HS-27A (cell line): ENCODE measurements around the gene B4GALNT1.
"Not testable (repeated sequence)": the region's sequence is repeated elsewhere in the genome, so short reads cannot be mapped to it uniquely, and the experiment has no call there.

Source experiments
- DNase-seq: peaks from one replicate; pipeline ENCODE4 v3.0.0-alpha.2; 2012; ENCODE audit warnings: low read depth, missing footprints

B4GALNT1 gene

DNA sequence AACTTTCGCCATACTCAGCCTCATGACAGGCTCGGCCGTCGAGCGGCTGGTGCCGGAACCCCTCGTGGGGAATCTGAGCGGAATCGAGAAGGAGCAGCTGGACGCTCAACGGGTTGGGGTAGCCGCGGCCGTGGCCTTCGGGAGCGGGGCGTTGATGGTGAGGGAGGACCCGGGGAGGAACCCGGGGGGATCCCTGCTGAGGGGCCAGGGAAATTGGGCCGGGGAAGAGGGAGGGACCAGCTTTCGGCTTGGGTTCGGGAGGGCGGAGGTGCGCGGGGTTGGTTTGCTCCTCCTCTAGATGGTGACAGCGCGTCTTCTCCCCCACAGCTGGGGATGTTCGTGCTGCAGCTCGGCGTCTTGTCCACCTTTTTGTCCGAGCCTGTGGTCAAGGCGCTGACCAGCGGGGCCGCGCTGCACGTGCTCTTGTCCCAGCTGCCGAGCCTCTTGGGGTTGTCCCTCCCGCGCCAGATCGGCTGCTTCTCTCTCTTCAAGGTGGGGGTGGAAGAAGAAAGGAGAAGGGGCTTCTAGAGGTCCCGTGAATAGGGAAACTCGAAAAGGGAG is 12.0 kb downstream of the B4GALNT1 start:
- no peak for DNase-seq

DNA sequence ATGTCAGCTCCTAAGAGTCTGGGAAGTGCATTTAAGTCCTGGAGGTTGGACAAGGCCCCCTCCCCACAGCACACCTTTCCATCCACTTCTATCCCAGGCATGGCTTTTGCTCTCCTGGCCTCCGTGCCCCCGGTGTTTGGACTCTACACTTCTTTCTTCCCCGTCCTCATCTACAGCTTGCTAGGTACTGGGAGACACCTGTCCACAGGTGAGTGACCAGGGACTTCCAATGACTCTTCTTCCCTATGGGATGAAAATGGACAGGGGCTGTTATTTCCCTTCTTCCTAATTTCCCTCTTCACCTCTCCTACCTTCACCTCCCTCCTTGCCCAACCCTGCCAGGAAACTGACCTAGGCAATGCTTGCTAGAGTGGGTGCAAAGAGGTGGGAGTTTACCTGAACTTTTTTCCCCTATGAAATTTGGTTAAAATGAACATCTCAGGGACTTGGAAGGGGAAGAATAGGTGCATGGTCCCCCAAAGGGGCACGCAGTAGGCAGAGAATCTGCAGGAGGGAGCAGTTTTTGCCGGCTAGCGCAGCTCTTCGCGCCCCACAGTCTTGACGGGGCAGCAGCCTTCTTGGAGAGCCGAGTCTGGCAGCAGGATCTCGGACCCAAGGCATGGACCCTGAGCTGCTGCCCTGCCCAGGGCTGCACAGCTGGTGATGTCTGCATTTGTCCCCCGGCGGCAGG is 12.6 kb downstream of the B4GALNT1 start:
- DNase-seq: no peak

DNA sequence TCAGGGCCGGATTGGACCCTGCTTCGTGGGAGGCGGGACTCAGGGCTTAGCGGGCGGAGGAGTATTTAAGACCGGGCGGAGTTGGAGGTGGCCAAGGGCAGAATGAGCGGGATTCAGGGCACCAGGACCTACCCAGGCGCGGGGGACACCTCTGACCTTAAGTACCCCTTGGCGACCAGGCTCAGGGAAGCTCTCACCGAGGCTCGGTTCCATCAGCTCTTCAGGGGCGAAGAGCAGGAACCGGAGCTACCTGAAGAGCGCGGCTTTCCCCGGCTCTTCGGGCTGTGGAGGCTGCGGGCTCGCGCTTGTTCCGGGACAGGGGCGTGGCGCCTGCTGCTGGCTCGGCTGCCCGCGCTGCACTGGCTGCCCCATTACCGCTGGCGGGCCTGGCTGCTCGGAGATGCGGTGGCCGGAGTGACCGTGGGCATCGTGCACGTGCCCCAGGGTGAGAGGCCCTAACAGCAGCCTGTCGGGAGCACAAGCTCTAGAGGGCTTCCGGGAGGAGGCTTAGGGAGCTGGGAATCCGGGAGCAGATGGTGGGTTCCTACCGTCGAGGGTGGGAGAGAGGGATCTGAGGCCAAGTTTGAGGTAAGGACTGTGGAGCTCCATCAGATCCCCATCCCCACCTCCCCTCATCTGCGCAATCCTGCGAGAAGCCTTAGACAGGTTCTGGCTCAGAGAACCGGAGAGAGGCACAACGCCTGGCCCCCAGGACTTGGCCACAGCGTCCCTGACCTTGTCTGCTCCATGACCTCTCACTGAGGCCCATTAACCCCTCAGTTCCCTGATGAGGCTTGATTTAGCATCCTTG is 13.4 kb downstream of the B4GALNT1 start:
- DNase-seq: no peak

DNA sequence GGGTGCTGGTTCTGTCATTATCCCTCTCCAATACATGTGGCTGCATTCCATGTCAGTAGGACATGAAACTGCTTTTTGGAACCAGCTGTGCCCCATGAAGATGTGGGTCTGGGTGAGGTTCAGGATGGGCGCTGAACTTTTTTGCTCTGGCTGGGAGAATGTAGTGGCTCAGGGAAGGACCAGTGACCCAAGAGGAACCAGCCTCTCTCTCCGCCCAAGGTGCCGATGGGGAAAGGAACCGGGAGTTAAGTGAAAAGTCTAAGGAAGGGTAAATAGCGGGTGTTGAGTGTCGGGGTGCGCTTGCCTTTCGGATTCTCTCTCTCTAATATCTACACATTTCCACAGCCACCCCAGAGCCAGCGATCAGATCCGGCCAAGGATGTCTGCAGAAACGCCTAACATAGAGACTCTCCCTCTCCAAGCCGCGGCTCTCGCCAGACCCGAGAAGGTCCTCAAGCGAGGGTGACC is 14.0 kb downstream of the B4GALNT1 start:
- no peak for DNase-seq

DNA sequence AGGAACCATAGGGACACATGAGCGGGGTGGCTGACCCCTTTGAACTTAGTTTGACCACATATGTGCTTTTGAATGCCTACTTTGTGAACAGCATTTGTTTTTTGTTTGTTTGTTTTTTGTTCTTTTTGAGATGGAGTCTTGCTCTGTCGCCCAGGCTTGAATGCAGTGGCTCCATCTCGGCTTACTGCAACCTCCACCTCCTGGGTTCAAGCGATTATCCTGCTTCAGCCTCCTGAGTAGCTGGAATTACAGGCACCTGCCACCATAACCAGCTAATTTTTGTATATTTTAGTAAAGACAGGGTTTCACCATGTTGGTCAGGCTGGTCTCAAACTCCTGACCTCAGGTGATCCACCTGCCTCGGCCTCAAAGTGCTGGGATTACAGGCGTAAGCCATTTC is 14.6 kb downstream of the B4GALNT1 start:
- DNase-seq: not testable (repeated sequence)

DNA sequence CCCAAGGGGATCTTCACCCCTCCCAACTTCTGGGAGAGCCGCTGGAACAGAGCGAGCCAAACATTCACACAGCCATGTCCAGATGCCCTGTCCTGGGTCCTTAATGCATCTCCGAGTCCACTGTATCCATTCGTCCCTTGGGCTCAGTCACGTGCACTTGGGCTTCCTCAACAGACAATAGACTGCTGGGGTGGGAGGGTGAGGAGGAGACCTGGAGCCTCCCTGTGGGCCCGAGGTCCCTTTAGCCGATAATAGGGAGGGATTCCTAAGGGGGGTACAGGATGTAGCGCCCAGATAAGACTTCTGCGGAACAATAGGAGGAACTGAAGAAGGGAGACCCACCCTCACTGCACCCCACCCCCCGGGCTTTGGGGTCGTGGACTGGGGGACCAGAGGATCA is 15.1 kb downstream of the B4GALNT1 start:
- DNase-seq: no peak

DNA sequence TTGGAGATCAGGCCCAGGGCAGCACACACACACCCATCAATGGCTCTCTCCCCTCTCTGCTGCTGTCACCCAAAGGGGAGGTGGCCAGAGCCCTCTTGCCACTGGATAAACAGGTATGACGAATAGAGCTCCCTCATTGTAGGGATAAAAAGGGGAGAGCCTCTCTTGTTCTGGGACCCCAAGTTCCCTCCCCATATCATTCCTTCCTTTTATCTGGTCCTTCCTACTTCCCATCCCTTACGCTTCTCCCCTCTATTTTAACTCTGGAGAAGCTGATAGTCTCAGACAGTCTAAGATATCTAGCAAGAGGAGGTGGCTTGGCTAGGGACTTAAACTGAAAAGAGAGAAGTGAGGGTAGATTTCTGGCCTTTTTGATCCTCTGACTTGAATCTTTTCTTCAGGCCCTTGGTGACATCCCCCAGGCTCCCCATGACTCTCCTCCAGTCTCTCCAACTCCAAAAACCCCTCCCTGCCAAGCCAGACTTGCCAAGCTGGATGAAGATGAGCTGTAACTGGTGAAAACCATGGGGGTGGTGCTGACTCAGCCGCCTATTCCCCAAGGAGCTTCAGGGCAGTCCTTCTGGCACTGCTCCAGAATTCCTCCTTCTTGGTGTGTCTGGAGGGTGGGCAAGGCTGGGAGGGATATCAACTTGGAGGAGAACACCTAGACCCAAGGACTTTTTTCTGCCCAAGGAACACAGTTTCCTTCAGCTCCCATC is 16.5 kb downstream of the B4GALNT1 start:
- no peak for DNase-seq

DNA sequence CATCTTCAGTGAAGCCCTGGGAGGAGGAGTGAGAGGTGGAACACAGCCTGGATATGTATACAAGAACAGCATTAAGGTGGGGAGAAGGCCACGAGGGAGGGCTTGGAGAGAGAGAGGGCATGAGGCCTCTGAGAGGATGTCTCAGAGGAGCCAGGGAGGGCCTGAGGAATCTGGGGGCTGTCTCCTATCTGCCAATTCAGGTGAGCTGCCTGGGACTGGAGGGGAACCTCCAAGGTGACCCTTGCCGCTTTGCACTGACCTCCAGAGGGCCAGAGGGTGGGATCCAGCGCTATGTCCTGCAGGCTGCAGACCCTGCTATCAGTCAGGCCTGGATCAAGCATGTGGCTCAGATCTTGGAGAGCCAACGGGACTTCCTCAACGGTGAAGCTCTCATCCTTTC is 17.4 kb downstream of the B4GALNT1 start:
- DNase-seq: no peak

DNA sequence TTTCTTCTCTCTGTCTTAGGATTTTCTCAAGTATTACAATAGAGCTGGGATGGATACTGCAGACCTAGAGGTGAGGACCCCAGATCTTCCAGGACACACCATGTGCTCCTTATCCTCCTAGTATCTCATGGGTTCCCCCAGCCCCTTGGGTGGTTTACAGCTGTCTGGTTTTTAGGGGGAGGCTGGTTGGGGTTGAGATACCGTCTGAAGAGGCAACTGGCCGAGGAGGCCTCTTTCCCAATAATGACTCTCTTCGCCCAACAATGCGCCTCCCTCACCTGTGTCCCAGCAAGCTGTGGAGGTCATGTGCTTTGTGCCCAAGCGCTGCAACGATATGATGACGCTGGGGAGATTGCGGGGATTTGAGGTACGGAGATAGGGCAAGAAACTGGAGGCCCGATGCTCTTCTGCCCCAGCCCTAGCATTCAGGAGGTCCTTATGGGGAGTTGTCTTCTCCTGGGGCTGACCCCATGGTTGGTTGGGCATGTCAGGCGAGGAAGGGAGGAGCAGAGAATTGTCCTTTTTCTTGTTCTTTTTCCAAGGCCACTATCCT is 18.0 kb downstream of the B4GALNT1 start:
- DNase-seq: no peak

DNA sequence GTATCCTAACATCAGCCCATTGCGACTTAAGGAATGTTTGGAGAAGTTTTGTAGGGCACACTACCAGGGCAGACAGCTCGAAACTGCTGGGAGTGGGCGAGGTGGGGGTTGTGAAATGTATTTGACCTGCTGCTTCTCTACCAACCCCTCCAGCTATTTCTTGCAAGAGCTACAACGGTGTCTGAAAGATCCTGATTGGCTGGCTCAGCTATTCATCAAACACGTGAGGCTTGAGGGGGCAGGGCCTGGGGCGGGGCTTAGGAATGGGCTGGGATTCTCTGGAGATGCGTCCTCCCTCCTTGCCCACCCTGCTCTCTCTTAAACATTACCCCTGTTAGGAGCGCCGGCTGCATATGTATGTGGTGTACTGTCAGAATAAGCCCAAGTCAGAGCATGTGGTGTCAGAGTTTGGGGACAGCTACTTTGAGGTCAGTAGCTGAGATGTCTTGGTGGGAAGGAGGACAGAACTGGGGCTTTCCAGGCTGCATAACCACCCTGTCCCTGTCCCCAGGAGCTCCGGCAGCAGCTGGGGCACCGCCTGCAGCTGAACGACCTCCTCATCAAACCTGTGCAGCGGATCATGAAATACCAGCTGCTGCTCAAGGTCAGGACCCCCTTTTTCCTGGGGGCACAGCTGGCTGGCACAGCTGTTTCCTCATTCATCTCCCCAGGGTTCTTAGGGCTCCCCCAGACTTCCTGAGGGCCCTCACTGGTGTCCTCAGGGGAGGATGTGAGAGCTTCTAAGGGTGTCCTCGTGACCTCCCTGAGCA is 18.6 kb downstream of the B4GALNT1 start:
- DNase-seq: no peak

DNA sequence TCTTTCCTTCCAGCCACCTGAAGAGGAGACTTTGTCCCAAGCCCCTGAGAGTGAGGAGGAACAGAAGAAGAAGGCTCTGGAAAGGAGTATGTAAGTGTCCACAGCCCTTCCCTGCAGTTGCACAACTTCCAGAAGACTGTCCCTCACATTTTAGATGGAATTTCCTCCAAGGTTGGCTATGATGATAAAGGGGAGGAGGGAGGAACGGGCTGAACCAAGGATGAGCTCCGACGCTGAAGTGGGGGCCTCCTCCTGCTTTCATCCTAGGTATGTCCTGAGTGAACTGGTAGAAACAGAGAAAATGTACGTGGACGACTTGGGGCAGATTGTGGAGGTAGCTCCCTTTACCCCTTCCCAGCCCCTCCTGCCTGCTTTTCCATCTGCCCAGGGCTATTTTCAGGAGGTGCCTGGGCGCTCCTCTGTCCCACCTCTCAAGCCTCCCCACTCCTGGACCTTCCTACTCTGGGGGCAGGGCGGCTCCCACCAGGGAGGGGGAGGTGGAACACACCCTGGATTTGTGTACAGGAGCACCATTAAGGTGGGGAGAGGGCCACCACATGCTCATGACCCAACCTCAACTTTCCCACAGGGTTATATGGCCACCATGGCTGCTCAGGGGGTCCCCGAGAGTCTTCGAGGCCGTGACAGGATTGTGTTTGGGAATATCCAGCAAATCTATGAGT is 19.4 kb downstream of the B4GALNT1 start:
- DNase-seq: no peak

DNA sequence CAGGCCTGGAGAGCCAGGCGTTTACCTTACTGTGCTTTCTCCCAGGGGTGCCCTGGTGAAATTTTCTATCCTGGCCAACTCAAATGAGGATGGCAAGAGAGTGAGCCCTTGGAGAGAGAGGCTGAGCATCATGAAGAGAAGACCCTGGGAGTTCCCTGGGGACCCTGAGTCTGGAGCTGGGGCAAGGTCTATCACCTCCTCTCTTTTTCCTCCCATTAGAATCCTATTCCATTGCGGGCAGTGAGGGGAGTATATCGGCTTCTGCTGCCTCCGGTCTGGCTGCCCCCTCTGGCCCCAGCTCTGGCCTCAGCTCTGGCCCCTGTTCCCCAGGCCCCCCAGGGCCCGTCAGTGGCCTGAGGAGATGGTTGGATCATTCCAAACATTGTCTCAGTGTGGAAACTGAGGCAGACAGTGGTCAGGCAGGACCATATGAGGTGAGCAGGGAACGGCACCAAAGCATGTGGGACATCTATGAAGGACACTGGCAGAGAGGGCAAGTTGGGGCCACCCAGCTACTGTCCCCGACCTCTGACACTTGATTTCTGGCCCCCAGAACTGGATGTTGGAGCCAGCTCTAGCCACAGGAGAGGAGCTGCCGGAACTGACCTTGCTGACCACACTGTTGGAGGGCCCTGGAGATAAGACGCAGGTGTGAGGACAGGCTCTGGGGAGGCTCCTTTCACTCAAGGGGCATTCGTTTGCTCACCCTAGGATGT is 20.1 kb downstream of the B4GALNT1 start:
- DNase-seq: no peak

DNA sequence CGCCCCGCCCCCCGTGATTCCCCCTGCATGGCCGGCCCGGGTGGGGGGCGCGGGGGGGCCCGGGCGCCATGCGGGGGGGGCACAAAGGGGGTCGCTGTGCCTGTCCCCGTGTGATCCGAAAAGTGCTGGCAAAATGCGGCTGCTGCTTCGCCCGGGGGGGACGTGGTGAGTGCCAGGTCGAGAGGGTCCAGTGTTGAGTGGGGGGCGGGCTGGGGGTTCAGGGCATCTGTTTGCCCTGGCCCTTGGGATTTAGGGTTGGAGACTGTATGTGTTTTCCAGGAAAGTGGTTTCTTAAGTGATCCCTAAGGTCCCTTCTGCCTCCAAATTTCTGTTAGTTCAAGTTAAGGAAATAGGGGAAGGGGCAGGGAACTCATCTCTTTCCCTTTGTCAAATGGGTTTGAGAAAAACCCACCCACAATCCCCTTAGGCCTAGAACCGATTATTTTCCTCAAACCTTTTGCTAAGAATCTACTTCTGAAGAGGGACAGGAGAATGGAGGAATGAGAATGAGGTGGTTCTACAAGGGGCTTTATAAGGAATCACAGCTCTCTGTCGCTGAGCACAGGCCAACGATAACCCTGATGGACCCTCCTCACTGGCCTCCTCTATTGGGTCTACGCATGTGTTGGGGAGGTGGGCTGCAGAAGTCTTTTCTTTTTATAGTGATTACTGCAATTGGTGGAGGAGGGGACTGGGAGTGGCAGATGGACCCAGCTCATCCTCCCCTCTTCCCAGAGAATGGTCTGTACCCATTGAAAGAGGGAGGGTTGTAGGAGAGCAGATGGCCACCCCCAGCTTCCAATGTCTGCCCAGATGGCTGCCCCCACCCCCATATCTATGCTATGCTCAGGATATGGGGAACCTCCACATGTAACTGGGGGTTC is 20.9 kb downstream of the B4GALNT1 start:
- DNase-seq: no peak

DNA sequence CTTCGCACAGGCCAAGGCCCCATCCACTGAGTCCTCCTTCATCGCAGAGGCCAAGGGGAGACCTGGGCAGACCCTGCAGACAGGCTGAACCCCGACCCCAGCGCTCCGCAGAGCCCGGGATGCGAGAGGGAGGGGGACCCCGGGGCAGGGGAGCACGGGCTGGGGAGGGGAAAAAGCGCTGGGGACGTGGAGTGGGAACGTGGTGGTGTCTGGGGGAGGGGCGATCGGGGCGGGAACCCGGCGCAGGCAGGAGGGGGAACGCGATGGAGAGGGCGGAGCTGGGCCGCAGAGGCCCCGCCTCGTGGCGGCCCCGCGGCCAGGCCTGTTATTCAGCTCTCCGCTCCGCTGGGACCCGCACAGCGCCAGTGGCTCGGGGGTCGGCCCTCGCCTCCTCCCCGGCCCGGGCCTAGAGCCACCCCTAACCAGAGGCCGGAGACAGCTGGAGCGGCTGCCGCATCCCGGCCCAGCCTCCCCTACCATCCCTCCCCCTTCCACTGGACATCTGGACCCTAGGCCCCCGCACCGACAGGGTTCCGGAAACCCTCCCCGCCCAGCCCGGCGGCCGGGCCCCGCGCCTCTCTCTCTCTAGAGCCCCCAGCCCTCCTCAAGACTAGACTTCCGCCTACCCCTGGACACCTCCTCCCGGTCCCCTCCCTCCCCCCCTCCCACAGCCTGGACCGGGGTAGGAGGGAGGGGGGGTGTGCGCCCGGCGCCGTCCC is 21.7 kb downstream of the B4GALNT1 start, which contains the start of gene ARHGEF25:
Gene ARHGEF25 (plus strand): TSS at position 328 of the 719 bp plus-strand sequence. CDS start 460 bp downstream, outside the sequence.
- no peak for DNase-seq

DNA sequence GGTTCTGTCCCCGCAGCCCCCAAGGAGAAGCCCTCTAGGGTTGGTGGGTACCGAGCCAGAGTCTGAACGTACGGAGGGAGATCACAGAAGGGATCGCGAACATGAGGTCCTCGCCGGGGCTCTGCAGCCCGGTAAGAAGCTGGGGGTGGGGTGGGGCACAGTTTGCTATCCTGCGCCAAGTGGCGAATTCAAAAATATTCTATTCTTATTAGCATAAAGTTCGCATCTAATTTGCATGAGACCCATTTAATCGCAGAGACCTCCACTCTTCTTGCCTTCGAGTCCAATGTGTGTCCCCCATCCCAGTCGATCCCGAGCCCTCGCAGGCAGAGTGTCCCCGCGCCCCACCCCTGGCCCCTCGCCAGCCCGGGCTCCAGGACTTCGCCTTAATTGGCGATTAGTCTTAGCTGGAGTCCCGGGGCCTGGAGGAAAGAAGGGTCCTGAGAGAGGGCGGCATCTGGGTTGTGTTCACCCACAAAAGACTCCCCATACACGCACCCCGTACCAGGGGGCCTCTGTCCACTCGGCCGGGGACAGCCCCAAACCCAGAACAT is 22.4 kb downstream of the B4GALNT1 start:
- DNase-seq: no peak

DNA sequence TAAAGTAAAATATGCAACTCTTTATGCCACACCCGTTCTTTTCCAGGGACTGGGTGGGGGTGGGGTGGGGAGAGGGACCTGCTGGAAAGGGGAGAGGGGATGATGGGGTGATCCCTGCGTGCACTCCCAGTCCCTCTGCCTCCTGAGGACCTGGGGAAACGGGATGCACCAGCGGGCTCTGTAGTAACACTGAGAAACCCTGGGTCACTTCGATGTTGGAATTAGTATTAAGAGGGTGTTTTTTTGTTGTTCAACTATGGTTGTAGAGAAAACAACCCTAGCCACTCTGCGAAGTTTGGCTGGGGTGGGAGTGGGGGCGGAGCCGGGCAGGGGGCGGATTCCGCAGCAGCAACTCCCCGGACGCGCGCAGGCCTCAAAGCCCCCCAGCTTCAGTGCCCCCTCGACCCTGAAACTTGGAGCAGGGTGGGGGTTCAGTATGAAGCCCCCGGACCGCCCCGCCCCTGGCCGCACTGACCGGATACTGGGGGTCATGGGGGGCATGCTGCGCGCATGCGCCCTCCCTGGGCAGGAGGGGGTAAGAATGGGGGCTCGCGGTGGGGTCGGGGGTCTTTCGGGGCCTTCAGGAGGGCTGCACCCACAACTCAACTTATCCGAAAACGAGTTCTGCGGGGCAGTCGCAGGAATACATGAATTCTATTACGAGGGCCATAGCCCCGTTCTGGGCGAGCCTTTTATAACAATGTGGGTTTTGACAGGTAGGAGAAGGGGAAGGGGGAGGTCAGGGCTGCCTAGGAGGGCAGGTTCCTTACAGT is 23.0 kb downstream of the B4GALNT1 start:
- no peak for DNase-seq

DNA sequence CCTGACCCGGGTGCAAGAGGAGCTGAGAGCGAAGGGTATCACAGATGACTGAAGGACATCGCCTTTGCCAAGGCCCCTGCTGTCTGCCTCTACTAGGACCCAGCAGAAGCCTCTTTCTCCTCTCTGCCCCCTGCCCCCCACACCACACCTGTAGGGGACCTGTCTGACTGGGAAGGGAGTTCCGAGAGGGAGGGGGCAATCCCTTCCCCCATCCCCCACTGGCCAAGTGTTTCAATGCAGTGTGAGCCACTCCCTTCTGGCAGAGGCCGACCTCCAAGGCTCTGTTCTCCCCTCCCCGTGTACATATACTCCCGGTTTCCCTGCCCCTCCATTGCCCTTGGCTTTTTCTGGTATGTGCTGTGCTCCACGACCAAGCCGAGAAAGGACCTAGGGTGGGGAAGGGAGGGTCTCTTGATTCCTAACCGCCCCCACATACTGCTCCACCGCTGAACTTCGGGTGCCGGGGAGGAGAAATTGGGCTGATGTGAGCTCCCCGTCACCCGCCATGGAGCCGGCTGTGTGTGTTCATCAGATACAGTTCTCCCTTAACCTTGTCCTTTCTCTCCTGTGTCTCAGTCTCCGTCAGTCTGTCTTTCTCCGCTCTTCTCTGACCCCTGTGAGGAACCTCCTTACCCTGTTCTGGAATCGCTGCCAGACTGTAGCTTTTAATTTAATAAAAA is 23.8 kb downstream of the B4GALNT1 start:
- DNase-seq: no peak
